NCI-H2227 treated with DMSO at 0.1 percent for 48 hours (cell line): ENCODE results near the gene URAD.

ENCODE experiments used
- DNase-seq: peaks from one replicate; lab custom pipeline; 2025; lab: John Stamatoyannopoulos, UW

URAD gene

GRCh38 chr13:27956576-27957300 is 31.8 kb downstream of the URAD start:
- DNase-seq, result no peak

- no peak for DNase-seq
Measured at GRCh38 chr13:27955014-27955591, 33.4 kb downstream of the URAD start.

GRCh38 chr13:27954406-27954851 is 34.1 kb downstream of the URAD start:
- DNase-seq, result no peak

DNA sequence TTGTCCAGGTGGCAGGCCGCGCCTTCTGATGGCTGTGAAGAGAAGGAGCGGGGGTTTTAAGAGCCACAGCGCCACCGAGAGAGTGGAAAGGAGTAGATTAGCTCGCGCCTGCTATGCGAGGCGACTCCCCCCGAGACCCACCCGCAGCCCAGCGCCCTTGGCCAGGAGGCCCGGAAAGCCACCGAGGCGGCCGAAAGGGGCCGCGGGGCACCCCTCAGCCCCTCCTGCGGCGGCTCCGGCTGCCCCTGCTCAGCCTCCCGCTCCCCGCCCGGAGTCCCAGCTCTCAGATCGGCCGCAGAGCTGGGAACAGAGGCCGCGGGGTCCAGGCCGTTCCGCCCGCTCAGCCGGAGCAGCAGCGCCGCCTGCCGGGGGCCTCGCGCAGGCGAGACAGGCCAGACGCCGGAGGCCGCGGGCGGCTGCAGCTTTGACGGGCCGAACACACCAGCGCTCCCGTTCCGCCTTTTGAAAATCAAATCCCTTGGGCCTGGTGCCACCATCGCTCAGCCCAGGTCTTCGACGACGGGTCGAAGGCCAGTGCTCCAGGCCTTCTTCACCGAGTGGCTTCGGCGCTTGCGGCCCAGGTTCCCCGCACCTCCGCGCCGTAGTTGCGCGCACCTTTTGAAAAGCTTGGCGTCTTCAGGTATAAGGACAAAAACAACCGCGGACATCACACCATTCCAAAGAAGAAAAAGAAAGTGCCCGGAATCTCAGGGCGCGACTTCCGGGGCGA is 34.7 kb downstream of the URAD start:
- DNase-seq, result peak; percentile 3

DNA sequence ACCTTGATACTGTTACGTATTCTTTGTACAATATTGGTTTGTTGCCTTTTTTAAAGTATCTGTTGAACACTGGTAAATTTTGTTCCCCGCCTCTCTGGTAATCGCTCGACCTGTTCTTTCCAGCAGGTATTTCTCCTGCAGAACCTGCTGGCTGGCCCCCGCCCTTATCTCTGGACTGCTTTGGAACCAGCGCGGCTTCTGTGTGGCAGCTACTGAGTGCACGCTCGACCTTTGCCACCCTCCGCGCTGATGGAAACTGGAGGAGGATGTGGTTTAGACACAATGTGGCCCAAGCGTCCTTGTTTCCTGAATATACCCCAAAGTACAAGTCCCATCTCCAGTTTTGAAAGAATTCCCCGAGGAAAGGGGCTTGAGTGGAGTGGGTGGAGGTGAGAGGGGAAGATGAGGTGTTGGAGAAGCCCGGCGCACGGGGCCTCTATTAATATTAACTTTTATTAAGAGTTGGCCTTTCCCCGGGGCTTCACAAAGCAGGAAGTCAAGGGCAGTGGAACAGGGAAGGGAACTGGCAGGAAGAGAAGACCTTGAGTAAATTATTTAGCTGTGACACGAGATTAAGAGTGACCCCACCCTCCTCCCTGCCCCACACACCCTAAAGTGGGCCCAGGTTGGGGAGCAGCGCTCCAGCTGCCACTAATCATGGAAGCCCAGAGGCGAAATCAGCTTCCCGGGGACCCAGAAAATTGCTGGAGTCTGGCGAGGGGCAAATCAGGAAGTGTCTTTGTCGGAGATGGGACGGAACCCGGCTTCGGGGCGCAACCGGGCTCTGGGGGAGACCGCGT is 35.4 kb downstream of the URAD start:
- DNase-seq, result no peak

DNA sequence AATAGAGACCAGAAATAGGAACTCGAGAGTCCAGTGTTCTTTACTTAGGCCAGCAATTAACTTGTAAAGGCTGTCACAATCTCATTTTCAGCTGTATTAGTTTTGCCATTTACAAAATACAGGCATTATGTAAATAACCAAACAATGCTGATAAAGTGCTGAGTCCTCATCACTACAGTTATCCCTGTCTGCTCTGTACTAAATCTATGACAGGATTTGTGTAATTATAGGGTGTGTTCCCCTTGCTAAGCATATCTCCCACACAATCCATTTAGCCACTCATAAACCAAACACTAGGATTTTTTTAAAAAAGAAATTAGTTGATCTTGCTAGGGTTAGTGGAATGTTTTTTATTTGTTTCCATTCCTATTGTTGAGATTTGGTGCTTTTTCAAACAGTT is 45.5 kb downstream of the URAD start:
- DNase-seq, result no peak

GRCh38 chr13:27933580-27934328 is 54.7 kb downstream of the URAD start:
- no peak for DNase-seq

GRCh38 chr13:27933118-27933517 is 55.4 kb downstream of the URAD start:
- no peak for DNase-seq

GRCh38 chr13:27929868-27930267 is 58.6 kb downstream of the URAD start:
- no peak for DNase-seq

- DNase-seq, result no peak
Measured at GRCh38 chr13:27928805-27929753, 59.4 kb downstream of the URAD start.

- DNase-seq, result no peak
Measured at GRCh38 chr13:27928353-27928804, 60.1 kb downstream of the URAD start.
